Measurements from ENCODE around the gene SAYSD1.

SAYSD1 gene

GRCh38 chr6:39143238-39143930 is 28.4 kb upstream of the SAYSD1 start:
- TF ChIP-seq SIN3A (IDR thresholded peaks at IDR 0.05; ENCODE audit: borderline replicate concordance, insufficient read depth, low read length), result no peak
- TF ChIP-seq TAF1 (IDR thresholded peaks at IDR 0.05; ENCODE audit: borderline replicate concordance, insufficient read depth, low read length), result no peak
- TF ChIP-seq POLR2AphosphoS5 (IDR thresholded peaks at IDR 0.05; ENCODE audit: low read depth, low read length), result no peak
- TF ChIP-seq FOXP2 (optimal IDR thresholded peaks at IDR 0.05; ENCODE audit: borderline replicate concordance, extremely low read depth, extremely low read length, insufficient read depth), result no peak
- no peak for TF ChIP-seq REST (IDR thresholded peaks at IDR 0.05; ENCODE audit: insufficient read depth in 1 of 2, low read depth in 2 of 2, low read length in 2 of 2)

GRCh38 chr6:39140556-39141167 is 25.7 kb upstream of the SAYSD1 start:
- TF ChIP-seq TAF1 (IDR thresholded peaks at IDR 0.05; ENCODE audit: borderline replicate concordance, insufficient read depth, low read length) (no peak), SIN3A (IDR thresholded peaks at IDR 0.05; ENCODE audit: borderline replicate concordance, insufficient read depth, low read length) (no peak), FOXP2 (optimal IDR thresholded peaks at IDR 0.05; ENCODE audit: borderline replicate concordance, extremely low read depth, extremely low read length, insufficient read depth) (no peak), REST (IDR thresholded peaks at IDR 0.05; ENCODE audit: insufficient read depth in 1 of 2, low read depth in 2 of 2, low read length in 2 of 2) (no peak), POLR2AphosphoS5 (IDR thresholded peaks at IDR 0.05; ENCODE audit: low read depth, low read length) (no peak)

- TF ChIP-seq REST (IDR thresholded peaks at IDR 0.05; ENCODE audit: insufficient read depth in 1 of 2, low read depth in 2 of 2, low read length in 2 of 2) (peak; percentile 88 to 100), TAF1 (IDR thresholded peaks at IDR 0.05; ENCODE audit: borderline replicate concordance, insufficient read depth, low read length) (no peak)
Measured at GRCh38 chr6:39137245-39137644, 22.3 kb upstream of the SAYSD1 start.

- no peak for TF ChIP-seq FOXP2 (optimal IDR thresholded peaks at IDR 0.05; ENCODE audit: borderline replicate concordance, extremely low read depth, extremely low read length, insufficient read depth)
- TF ChIP-seq SIN3A (IDR thresholded peaks at IDR 0.05; ENCODE audit: borderline replicate concordance, insufficient read depth, low read length), result no peak
- TF ChIP-seq REST (IDR thresholded peaks at IDR 0.05; ENCODE audit: insufficient read depth in 1 of 2, low read depth in 2 of 2, low read length in 2 of 2), result no peak
- no peak for TF ChIP-seq TAF1 (IDR thresholded peaks at IDR 0.05; ENCODE audit: borderline replicate concordance, insufficient read depth, low read length)
- TF ChIP-seq POLR2AphosphoS5 (IDR thresholded peaks at IDR 0.05; ENCODE audit: low read depth, low read length), result no peak
Measured at GRCh38 chr6:39130691-39131090, 15.7 kb upstream of the SAYSD1 start.

All from PFSK-1 (cell line).